GM12864 (cell line): ENCODE data around the gene IRF8.
"Not testable (repeated sequence)": the region's sequence is repeated elsewhere in the genome, so short reads cannot be mapped to it uniquely, and the experiment has no call there.

Source experiments
- DNase-seq: peaks from one replicate; pipeline ENCODE4 v3.0.0-alpha.2; 2011; ENCODE audit warnings: low read depth
- H3K4me3 ChIP-seq: 2 replicates; pipeline ENCODE4 v1.5.1; 2011; ENCODE audit warnings: mild to moderate bottlenecking, low read depth, low read length, control low read depth
- CTCF ChIP-seq: IDR thresholded peaks from 2 replicates; pipeline ENCODE4 v1.5.1; 2011; ENCODE audit warnings: low read depth, mild to moderate bottlenecking, moderate library complexity, low read length, control low read depth, inconsistent platforms; ENCODE audit errors: missing control alignments

The IRF8 gene

DNA sequence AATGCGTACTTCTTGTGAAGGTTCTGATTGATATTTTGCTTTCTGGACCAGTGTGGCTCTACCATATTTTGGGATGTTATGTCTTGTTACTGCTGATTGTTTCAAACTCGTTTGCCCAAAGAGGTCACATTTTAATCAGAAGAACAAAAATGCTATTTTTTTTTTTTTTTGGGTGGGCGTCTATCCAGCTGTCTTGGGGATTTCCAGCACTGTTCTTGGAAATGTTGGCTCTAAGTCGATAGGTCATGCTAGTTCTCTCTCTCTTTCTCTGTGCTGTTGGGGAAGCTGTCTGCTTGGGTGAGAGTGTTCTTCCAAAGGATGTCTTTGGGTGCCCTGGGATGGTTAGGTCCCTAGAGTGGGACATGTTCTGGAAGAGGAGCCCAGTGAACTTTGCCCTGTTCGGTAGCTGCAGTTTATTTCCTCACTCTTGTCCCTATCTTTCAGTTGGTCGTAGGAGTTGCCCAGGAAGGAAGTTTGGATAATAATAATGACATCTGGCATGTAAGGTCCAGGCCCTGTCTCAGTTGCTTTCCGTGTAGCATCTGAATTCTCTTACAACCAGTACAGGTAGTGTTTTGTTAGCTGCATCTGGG lies 2.9 kb downstream of the IRF8 start:
- no peak for DNase-seq
- H3K4me3 ChIP-seq: peak overlapping the region; percentile 92
- TF ChIP-seq CTCF: no peak

DNA sequence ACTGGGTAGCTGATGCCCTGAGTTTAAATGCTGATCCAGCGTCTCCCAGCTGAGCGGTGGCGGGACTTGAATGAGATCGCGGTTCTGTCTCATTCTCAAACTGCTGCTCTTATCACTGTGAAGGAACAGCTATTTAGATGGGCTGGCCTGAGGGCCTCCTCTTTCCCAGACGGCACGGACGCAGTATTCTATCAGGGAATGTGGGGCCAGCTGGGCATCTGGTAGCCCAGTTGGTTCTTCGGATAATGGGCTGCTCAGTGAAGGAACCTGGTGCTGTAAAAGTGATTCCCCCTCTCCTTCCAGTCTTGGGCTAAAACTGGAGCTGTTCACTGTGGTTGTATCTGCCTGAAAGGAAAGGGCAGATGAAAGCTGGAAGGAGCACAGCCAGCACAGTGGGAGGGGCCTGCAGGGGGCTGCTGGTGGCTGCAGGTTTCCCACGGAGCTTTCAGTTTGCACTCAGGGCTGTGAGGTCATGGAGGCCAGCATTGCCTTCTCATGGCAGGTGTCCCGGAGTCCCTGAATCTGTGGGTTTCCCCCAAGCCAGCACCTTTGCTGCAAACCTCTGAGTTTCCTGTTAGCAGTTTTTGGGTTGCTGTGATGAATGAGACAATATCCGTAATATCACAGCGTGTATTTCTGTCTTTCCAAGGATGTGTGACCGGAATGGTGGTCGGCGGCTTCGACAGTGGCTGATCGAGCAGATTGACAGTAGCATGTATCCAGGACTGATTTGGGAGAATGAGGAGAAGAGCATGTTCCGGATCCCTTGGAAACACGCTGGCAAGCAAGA lies 3.6 kb downstream of the IRF8 start:
- TF ChIP-seq CTCF: no peak
- peak overlapping the region; percentile 92 for H3K4me3 ChIP-seq
- DNase-seq: peak; percentile 90

DNA sequence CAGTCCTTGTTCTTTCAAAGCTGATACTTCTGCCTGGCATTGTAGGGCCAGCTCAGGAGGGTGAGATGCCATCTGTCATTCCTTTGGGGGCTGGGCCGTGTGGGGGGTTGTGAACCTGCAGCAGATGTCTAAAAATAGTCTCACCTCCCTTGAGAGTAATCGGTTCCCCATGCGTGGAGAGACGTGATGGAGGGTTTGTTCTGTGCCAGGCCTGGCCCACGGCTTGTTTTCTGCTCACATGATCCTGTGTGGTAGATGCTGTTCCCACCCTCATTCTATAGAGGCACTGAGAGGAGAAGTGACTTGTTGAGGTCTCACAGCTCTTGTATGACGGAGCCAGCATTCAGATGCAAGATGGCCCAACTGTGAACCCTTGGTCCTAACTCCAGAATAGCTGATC lies 4.6 kb downstream of the IRF8 start:
- DNase-seq: peak; percentile 64
- no peak for TF ChIP-seq CTCF
- peak overlapping the region; percentile 92 for H3K4me3 ChIP-seq

- DNase-seq: no peak
- H3K4me3 ChIP-seq: peak overlapping the region; percentile 92
- TF ChIP-seq CTCF: no peak
Measured at GRCh38 chr16:85905110-85906095, 6.4 kb downstream of the IRF8 start.

GRCh38 chr16:85906349-85906748 lies 7.4 kb downstream of the IRF8 start:
- no peak for DNase-seq
- no peak for TF ChIP-seq CTCF
- H3K4me3 ChIP-seq: peak overlapping the region; percentile 92

- not testable (repeated sequence) for H3K4me3 ChIP-seq
Measured at GRCh38 chr16:85907231-85907630, 8.3 kb downstream of the IRF8 start.

DNA sequence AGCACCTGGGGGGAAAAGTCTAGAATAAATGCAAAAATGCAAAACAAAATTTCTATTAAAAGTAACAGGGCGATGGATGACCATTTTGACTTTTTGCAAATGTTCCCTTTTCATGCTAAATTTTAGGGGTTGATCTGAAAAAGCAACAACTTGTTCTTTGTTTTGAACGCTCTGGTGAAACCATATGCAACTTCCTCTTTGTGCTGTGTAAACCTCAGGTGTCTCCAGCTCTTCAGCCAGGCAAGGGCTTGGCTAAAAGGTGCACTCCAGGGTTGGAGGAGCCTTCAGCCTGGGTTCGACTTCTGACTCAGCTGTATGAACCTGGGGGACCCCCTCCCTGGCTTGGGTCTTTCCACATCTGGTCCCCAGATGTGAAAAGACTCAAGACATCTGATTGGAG lies 9.5 kb downstream of the IRF8 start:
- peak; percentile 77 for DNase-seq
- no peak for TF ChIP-seq CTCF
- peak overlapping the region; percentile 3; the same call in 1 of the 2 replicates for H3K4me3 ChIP-seq

More at GRCh38 chr16:85907231-85907630, 8.3 kb downstream of the IRF8 start:
- not testable (repeated sequence) for DNase-seq
